Muscle of back (tissue), 11 donors: ENCODE data around the gene CENPO. TPM values are rescaled to one million over a fixed set of nuclear protein-coding genes. Genes with fewer than 3 reads are reported as not detected.
A peak's percentile ranks its signal among the peaks of the same experiment; 100 is the strongest.

Source experiments
- DNase-seq, 3 donors: peaks; one replicate each; pipeline versions ENCODE4 v3.0.0 to v3.0.0-alpha.2; 2013
- polyA plus RNA-seq, 10 donors: library from polyadenylated mRNA; unstranded; fragments of 120-200 nt; gene quantifications; one replicate each; pipeline ENCODE4 v1.2.1, GENCODE V29; 2013; ENCODE audit not compliant: insufficient read length in 10 of 10

CENPO gene
- polyA plus RNA-seq, 10 donors = 10.7 to 21.6 (median 16.4) TPM

GRCh38 chr2:24821433-24821891 is 28.2 kb downstream of the CENPO start:
- DNase-seq = no peak

GRCh38 chr2:24822049-24822706 is 29.0 kb downstream of the CENPO start:
- DNase-seq = no peak

DNA sequence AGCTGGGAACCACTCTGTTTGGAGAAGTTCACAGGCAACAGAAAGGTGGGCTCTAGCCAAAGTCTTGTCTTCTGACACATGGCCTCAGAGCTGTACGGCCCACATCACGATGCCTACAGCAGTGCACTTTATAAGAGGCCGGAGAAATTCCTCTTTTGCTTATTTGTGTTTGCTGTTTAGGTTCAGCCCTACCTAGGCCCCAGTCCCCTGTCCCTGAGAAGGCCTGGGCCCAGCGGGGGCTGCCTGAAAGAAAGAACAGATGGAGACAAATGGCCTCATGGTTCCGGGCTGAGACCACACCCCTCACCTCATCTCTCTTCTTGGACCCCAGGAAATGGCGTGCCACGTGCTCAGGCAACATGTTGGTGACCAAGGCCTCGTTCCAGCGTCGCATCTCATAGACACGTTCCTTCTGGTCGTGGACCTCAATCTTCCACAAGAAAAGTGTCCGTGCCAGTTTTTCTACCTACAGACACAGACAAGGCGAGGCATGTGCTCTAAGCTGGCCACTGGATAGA is 30.9 kb downstream of the CENPO start:
- no peak for DNase-seq

- DNase-seq = no peak
Observed at GRCh38 chr2:24824966-24825882, 32.0 kb downstream of the CENPO start.

- DNase-seq = no peak
Observed at GRCh38 chr2:24825883-24826772, 32.9 kb downstream of the CENPO start.

- DNase-seq = no peak
Observed at GRCh38 chr2:24826773-24827145, 33.5 kb downstream of the CENPO start.

DNA sequence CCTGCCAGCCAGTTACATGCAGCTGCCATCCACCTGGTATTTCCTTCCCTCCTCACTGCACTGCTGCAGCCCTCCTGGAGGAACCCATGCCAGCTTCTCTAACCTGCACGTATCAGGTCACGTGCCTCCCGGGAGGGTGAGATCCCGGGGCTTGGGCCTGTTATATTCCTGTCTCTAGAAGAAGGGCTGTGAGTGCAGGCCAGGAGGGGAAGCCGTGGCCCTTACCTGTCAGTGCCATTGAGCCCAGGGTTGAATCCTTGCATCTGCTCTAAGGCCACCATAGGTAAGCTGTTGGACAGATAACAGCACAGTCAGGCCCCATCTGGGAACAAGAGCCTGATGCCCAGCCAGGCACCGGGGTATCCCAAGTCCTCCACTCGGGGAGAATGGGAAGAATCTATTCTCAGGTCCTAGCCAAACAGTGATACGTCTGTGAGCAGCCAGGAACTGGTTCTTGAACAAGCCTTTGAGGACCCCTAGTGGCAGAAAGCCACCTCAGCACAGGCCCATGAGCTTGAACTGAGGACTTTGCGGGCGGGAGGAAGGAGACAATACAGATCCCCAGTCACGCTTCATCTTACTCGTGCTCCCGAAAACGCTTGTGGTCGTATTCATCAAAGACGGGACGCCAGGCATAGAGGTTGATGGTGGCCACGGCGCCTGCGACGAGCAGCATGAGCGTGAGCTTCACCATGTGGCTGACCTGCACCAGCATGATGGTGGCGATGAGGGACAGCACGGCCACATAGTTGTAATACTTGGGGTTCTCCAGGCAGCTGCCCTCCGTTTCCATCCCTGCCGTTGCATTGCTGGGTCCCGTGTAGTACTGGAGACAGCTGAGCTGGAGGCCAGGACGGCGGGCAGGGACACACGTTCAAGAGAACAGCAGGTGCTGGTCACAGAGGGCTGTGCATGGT is 34.4 kb downstream of the CENPO start:
- peak; percentile 83 to 94 (median 92) for DNase-seq

DNA sequence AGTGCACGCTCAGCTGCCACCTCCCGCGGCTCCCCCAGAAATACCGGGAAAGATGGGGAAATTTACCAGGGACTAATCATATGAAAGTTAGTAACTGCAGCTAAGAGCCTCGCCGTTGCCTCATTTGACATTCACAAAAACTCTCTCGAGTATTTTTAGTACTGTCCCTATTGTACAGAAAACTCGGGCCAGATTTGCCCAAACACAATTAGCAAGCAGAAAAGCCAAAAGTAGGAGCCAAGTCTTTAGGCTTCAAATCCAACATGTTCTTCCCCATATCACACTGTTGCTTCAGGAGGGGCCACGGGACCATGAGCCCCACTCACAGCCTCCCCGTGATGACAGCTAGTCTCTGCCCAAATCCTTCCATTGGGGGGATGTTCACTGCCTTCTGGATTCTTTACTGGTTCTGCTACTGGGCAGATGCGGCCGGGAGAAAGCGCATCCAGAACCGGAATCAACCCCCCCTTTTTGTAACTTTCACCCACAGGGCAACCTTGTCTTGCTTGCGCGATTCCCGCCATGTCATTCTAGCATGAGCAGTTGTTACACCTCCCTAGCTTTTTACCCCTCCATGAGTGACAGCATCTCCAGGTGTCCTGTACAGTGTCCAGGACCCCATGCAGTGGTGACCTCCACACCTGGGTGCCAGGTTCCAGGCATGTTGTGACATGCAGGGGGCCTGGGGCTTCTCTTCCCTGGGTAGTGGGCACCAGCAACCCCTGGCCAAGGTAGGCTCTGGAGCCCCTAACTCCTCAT is 35.2 kb downstream of the CENPO start:
- DNase-seq = no peak

GRCh38 chr2:24830351-24830750 is 37.1 kb downstream of the CENPO start:
- DNase-seq = peak in 1 of 3 donors; percentile 46

GRCh38 chr2:24830786-24831185 is 37.6 kb downstream of the CENPO start:
- DNase-seq = no peak

- no peak for DNase-seq
Observed at GRCh38 chr2:24831221-24832072, 38.2 kb downstream of the CENPO start.

GRCh38 chr2:24832073-24832461 is 38.8 kb downstream of the CENPO start:
- peak; percentile 46 to 71 (median 46) for DNase-seq

GRCh38 chr2:24832521-24832920 is 39.3 kb downstream of the CENPO start:
- no peak for DNase-seq

DNA sequence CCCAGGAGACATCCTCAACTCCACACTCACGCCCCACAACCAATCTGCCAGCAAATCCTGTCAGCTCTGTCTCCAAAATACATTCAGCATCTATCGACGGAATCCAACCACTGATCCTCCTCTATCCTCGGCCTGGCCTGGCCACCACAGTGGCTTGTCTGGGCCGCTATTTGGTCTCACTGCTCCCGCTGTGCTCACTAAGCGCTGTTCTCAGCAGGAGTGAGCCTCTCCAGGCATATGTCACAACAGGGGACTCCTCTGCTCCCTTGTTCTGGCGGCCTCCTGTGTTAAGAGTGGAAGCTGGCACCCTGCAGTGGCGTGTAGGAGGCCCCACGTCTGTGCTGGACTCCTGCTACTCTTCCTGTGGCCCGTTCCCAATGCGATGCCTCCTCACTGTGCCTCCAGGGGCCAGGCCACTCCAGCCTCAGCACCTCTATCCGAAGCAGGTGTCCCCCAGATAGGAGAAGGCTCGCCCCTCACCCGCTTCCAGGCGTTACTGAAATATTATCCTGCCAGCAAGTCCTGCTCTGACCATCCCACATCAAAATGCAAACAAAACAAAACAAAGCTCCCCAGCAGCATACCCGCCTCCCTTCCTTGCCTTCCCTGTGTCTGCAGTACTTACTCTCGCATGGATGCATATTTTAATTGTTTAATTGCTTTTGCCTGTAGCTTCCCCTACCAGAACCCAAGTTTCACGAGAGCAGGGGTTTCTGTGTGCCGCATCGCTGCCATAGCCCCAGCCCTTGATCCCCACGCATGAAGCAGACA is 39.9 kb downstream of the CENPO start:
- no peak for DNase-seq

DNA sequence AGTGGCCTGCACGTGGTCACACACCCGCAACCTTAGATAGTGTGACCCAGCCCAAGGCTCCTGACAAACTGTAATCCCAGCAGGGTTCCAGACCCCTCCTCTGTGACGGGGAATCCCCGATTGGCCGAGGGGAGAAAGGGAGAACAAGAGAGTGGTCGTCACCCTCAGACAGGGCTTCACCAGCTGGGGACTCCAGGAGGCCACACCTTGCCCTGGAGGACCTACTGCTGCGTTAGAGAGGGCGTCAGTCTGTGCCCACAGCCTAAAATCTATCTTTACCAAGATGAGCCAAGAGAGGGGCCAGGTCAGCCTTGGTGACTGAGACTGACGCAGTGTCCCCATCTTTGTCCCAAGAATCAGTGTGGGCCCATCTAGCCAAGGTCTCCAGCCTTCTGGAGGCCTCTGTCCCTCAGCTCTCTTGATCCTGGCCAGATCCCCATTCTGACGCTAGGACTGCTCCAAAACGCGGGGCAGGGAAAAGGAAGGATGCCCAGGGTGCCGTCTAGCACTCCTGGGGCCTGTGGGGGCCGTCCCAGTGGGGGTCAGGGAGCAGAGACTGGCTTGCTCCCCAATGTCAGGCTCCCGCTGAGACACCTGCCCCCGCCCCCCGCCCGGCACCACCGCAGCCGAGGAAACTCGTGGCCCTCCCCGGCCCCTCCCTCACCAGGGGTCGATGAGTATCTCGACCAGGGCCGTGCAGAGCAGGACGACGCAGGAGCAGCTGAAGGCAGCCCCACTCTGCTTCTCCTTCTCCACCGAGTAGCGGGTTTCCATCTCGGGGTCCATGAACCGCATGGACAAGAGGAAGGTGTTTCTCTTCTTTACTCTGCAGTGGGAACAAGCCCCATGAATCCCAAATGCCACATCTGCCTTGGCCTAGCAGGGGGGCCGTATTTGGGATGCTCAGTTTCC is 40.9 kb downstream of the CENPO start:
- DNase-seq = no peak

DNA sequence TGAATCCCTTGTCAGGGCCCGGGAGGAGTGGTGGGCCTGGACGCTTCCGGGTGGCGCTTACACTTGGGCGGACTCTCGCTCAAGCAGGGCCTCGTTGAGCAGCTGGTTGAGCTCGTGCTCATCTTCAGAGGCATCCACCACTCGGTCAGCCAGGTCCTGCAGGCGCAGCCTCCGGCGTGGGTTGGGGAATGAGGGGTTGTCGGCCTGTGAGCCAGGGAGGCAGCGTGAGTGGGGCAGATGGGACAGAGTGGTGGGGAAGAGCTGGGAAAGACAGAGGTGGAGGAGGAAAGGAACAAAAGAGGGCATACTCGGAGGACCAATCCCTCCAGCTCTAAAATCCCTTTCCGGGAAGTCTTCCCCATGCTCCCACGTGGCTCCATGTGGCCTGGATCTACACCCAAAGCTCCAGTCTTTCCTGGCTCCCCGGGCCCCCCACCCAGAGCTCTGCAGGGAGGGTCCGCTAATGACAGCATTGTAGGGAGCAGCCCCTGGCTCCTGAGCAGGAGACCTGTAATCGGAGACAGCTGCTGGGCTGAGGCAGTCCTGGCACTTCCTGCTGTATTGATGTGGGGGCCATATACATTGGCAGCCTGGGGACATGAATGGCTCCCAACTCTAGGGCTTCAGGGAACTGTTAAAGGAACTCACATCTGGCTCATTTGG is 41.6 kb downstream of the CENPO start:
- DNase-seq = no peak
